ENCODE data around the gene SLC39A11. TPM values are rescaled to one million over a fixed set of nuclear protein-coding genes. Genes with fewer than 3 reads are reported as not detected.
A peak's percentile ranks its signal among the peaks of the same experiment; 100 is the strongest.
"Not testable (repeated sequence)": the region's sequence is repeated elsewhere in the genome, so short reads cannot be mapped to it uniquely, and the experiment has no call there.

The SLC39A11 gene
- total RNA-seq, 4 donors from 2014 or later: 55.1 to 123 (median 97.0) TPM

DNA sequence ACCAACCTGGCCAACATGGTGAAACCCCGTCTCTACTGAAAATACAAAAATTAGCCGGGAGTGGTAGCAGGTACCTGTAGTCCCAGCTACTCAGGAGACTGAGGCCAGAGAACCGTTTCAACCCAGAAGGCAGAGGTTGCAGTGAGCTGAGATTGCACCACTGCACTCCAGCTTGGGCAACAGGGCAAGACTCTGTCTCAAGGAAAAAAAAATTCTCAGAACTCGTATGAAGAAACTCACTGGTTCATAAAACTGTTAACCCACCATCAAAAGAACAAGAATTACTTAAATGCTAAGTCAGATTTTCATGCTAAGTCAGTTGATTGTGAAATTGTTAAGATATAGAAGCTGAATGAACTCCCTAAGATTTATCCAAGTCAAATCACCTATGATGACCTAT is 31.3 kb downstream of the SLC39A11 start:
- H3K27ac ChIP-seq: no peak overlapping the region
- no peaks in the 10 kb centered on the region for H3K9me3 ChIP-seq
- TF ChIP-seq POLR2A (IDR thresholded peaks at IDR 0.05): no peak
- TF ChIP-seq CTCF (IDR thresholded peaks at IDR 0.05): no peak
- no peak for DNase-seq
- H3K4me1 ChIP-seq: peaks cover 11 to 16% of the 10 kb centered on the region in 2 donors
- intact Hi-C loops (cut with DNase I): no loop called here
- H3K4me3 ChIP-seq (replicated peaks in 1 of 3): no peak overlapping the region
- no peaks in the 10 kb centered on the region for H3K36me3 ChIP-seq
- 77 to 91% methylated on average over 4 of the region's 4 CpGs for WGBS, 2 donors
- no peaks in the 10 kb centered on the region for H3K27me3 ChIP-seq

- peaks cover 11 to 16% of the 10 kb centered on the region in 2 donors for H3K4me1 ChIP-seq
- 96 to 97% methylated on average over 7 of the region's 7 CpGs for WGBS, 2 donors
- H3K9me3 ChIP-seq: no peaks in the 10 kb centered on the region
- no peak for TF ChIP-seq CTCF (IDR thresholded peaks at IDR 0.05)
- no peak for TF ChIP-seq POLR2A (IDR thresholded peaks at IDR 0.05)
- DNase-seq: no peak
- no peaks in the 10 kb centered on the region for H3K27me3 ChIP-seq
- H3K27ac ChIP-seq: no peak overlapping the region
- intact Hi-C loops (cut with DNase I): no loop called here
- no peak overlapping the region for H3K4me3 ChIP-seq (replicated peaks in 1 of 3)
- no peaks in the 10 kb centered on the region for H3K36me3 ChIP-seq
These were observed 31.8 kb downstream of the SLC39A11 start for GRCh38 chr17:73060721-73061120.

- H3K27me3 ChIP-seq; H3K4me3 ChIP-seq (replicated peaks in 1 of 3); H3K36me3 ChIP-seq; intact Hi-C loops (cut with DNase I); DNase-seq; H3K9me3 ChIP-seq: not testable (repeated sequence)
- Histone ChIP-seq H3K4me1 (peaks cover 16 to 18% of the 10 kb centered on the region in 2 donors), H3K27ac (peak overlapping the region in 2 of 3 donors; percentile 74 to 85)
- 87 to 90% methylated on average over 4 of the region's 4 CpGs for WGBS, 2 donors
These were observed 32.8 kb downstream of the SLC39A11 start for GRCh38 chr17:73059713-73060112.

DNA sequence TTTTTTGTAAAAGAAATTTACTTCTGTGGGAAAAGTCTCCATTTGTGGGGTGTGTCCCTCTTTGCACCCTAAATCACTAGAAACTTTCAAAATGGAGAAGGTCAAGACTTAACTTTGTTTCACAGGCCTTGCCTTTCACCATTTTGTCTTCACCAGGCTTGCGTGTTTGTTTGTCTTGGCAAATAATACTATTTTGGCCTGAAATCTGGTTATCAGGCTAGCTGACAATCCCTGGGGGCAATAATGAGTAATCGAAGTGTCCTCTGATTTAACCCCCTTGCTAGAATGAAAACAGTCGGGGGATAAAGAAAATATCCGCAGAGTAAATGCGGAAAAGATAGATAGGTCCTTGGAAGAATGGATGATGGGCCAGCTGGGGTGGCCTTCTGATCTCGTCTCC is 34.5 kb downstream of the SLC39A11 start:
- Histone ChIP-seq H3K4me3 (replicated peaks in 1 of 3) (no peak overlapping the region), H3K4me1 (peaks cover 9 to 18% of the 10 kb centered on the region in 2 donors), H3K27ac (peak overlapping the region; percentile 45 to 85 (median 74)), H3K36me3 (no peaks in the 10 kb centered on the region), H3K27me3 (no peaks in the 10 kb centered on the region), H3K9me3 (no peaks in the 10 kb centered on the region)
- 66 to 79% methylated on average over 6 of the region's 6 CpGs for WGBS, 2 donors
- no peak for DNase-seq
- intact Hi-C loops (cut with DNase I): no loop called here
- TF ChIP-seq POLR2A (IDR thresholded peaks at IDR 0.05): no peak
- no peak for TF ChIP-seq CTCF (IDR thresholded peaks at IDR 0.05)

DNA sequence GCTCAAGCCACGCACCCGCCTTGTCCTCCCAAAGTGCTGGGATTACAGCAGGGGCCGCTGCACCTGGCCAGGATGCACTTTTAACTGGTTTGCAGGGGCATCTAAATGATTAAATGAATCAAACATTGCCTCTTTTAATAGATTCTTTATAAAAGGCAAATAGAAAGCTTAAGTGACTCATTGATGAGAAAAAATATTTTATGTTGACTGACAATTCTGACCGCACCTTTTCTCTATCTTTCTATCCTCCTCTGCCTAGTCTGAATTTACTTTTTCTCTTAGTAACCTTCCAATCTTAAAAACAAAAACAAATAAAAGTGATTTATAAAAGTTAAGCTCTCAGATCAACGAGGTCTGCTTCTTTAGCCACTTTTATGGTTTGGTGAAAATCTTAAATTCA is 35.3 kb downstream of the SLC39A11 start:
- intact Hi-C loops (cut with DNase I): no loop called here

More for the DNA sequence above, 35.3 kb downstream of the SLC39A11 start:
- DNase-seq: no peak
- no peaks in the 10 kb centered on the region for H3K27me3 ChIP-seq
- WGBS, 2 donors: 97 to 98% methylated on average over 5 of the region's 5 CpGs
- H3K36me3 ChIP-seq: no peaks in the 10 kb centered on the region
- H3K27ac ChIP-seq: peak overlapping the region in 1 of 3 donors; percentile 74
- TF ChIP-seq POLR2A (IDR thresholded peaks at IDR 0.05): no peak
- no peak for TF ChIP-seq CTCF (IDR thresholded peaks at IDR 0.05)
- peaks cover 16 to 24% of the 10 kb centered on the region in 2 donors for H3K4me1 ChIP-seq
- no peaks in the 10 kb centered on the region for H3K9me3 ChIP-seq
- H3K4me3 ChIP-seq (replicated peaks in 1 of 3): no peak overlapping the region

All from thyroid gland (tissue), 4 donors.